Measurements from ENCODE around the gene GSTM4. TPM values are rescaled to one million over a fixed set of nuclear protein-coding genes. Genes with fewer than 3 reads are reported as not detected.

GSTM4 gene
- polyA plus RNA-seq, 3 donors, result 57.8 to 63.2 (median 62.2) TPM

DNA sequence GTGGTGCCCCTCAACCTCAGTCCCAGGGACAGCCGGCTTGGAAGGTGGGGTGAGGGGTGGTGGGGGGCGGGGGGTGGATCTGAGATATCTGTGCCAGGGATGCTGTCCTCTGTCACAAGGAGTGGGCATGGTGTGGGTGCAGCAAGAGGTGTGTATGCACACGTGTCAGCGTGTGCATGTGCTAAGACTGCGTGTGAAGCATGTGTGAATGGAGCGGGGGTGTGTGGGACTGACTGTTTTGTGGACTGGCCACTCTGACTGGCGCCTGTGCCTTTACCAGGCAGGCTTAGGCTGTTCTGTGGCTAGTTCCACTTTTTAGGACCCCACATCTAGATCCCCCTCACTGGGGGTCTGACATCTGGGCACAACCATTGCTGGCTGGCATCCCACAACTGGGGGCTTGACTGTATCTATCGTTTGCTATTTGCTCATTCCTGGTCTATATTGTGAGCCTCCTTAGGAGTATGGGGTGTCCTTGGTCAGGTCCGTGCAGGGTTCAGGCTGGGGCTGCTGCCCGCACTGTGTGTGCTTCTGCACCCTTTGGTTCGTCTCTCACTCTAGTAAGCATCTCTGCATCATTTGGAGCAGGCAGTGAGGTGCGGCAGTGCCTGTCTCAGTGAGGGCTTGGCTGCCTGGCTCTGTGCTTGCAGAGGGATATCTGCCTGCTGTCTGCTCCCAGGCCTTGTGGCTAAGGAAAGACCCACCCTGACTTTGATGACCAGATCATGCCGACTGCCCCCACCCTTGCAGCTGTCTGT lies 34.3 kb upstream of the GSTM4 start:
- DNase-seq (ENCODE audit: extremely low read depth in 1 of 11, low read depth in 9 of 11, low spot score in 4 of 11), result no peak

DNA sequence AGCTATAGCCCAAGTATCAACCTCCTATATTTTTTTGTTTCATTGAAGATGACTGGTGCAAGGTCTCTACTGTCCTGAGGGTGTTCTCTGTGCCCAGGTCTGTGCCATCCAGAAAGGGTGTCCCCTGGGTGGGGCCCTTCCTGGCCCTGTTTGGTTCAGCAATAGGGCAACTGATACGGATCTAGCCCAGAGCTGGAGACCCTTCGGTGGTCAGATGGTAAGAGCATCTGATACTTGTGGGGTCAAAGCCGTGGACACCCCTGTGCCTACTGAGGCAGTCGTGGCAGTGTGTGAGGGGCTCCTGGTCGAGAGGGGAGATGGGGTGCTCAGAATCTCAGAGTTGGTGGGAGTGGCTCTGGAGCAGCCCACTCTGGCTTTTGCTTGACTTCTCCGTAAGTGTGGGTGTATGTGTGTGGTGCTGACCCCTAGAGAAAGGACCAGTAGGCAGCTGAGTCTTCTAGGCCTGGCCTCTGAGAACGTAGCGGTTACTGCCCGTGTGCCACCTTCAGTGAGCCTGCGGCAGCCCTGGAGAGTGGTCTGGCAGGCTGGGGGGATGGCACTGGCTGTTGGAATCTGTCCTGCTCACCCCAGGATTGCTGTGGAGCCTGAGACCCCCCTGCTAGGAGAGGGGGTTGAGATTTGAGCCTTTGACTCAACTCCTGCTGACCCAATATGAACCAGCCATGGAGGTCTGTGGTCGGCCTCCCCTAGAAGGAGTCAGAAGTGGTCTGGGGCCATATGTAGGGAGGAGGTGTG lies 33.6 kb upstream of the GSTM4 start:
- DNase-seq (ENCODE audit: extremely low read depth in 1 of 11, low read depth in 9 of 11, low spot score in 4 of 11), result no peak

DNA sequence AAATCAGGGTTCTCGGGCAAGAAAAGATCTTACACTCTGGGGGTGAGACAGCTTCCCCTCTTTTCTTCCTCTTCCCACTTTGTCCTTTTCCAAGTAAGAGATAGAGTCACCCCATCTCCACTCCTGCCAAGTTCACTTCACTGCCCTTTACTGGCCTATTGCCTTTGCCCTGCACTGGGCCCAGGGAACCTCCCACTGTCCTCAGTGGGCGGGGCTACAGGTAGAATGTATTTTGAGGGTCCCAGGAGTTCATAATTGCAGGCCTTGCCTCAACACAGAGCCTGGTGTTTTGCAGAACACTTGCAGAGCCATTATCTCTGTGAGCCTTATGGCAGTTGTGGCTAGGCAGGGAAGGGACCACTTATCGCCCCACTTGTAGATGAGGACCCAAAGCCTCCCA lies 33.0 kb upstream of the GSTM4 start:
- no peak for DNase-seq (ENCODE audit: extremely low read depth in 1 of 11, low read depth in 9 of 11, low spot score in 4 of 11)

GRCh38 chr1:109623601-109624161 lies 32.2 kb upstream of the GSTM4 start:
- no peak for DNase-seq (ENCODE audit: extremely low read depth in 1 of 11, low read depth in 9 of 11, low spot score in 4 of 11)

GRCh38 chr1:109624201-109625010 lies 31.5 kb upstream of the GSTM4 start:
- DNase-seq (ENCODE audit: extremely low read depth in 1 of 11, low read depth in 9 of 11, low spot score in 4 of 11), result no peak

GRCh38 chr1:109625176-109625575 lies 30.7 kb upstream of the GSTM4 start:
- no peak for DNase-seq (ENCODE audit: extremely low read depth in 1 of 11, low read depth in 9 of 11, low spot score in 4 of 11)

- DNase-seq (ENCODE audit: extremely low read depth in 1 of 11, low read depth in 9 of 11, low spot score in 4 of 11), result peak in 1 of 11 donors; percentile 30
Observed at GRCh38 chr1:109625601-109626560, 30.0 kb upstream of the GSTM4 start.

GRCh38 chr1:109626682-109627408 lies 29.1 kb upstream of the GSTM4 start:
- DNase-seq (ENCODE audit: extremely low read depth in 1 of 11, low read depth in 9 of 11, low spot score in 4 of 11), result no peak

DNA sequence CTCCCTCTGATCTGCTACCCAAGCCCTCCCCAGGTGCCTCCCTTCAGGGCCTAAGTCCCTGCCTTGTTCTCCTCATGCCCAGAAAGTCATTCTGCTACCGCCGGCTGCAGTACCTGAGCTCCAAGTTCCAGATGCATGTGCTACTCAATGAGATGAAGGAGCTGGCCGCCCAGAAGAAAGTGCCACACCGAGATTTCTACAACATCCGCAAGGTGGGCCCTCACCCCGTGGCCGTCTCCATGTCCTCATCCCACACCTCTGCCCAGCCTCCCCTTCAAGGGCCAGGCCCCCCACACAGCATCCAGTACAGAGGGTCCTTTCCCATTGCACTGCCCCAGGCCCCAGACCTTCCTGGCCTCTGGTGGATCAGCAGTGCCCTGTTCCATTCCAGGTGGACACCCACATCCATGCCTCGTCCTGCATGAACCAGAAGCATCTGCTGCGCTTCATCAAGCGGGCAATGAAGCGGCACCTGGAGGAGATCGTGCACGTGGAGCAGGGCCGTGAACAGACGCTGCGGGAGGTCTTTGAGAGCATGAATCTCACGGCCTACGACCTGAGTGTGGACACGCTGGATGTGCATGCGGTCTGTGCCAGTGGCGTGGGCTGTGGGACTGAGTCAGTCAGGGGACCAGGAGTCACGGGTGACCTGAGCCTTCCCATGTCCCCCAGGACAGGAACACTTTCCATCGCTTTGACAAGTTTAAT lies 28.1 kb upstream of the GSTM4 start:
- DNase-seq (ENCODE audit: extremely low read depth in 1 of 11, low read depth in 9 of 11, low spot score in 4 of 11), result no peak

DNA sequence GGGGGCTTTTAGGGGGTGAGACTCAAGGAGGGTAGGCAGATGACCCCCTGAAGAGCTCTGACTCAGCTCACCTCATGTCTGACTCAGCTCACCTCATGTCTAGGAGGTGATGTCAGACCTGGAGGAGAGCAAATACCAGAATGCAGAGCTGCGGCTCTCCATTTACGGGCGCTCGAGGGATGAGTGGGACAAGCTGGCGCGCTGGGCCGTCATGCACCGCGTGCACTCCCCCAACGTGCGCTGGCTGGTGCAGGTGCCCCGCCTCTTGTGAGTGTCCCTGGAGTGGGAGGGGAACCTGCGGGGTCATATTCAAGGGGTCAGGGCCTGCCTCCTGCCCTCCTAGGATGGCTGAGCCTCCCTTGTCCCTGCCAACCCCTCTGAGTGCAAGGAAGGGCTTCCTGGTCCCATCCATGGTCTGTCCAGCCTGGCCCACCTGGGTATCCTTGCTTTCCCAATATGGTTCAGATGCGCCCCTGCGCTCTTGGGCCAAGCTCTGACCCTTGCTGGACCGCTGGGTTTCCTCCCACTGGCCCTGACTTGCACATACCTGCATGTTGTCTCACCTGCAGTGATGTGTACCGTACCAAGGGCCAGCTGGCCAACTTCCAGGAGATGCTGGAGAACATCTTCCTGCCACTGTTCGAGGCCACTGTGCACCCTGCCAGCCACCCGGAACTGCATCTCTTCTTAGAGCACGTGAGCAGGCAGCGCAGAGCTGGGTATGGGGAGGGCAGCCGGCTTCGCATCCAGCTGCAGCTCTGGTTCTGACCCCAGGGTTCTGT lies 27.2 kb upstream of the GSTM4 start:
- no peak for DNase-seq (ENCODE audit: extremely low read depth in 1 of 11, low read depth in 9 of 11, low spot score in 4 of 11)

GRCh38 chr1:109629372-109630030 lies 26.4 kb upstream of the GSTM4 start:
- no peak for DNase-seq (ENCODE audit: extremely low read depth in 1 of 11, low read depth in 9 of 11, low spot score in 4 of 11)

DNA sequence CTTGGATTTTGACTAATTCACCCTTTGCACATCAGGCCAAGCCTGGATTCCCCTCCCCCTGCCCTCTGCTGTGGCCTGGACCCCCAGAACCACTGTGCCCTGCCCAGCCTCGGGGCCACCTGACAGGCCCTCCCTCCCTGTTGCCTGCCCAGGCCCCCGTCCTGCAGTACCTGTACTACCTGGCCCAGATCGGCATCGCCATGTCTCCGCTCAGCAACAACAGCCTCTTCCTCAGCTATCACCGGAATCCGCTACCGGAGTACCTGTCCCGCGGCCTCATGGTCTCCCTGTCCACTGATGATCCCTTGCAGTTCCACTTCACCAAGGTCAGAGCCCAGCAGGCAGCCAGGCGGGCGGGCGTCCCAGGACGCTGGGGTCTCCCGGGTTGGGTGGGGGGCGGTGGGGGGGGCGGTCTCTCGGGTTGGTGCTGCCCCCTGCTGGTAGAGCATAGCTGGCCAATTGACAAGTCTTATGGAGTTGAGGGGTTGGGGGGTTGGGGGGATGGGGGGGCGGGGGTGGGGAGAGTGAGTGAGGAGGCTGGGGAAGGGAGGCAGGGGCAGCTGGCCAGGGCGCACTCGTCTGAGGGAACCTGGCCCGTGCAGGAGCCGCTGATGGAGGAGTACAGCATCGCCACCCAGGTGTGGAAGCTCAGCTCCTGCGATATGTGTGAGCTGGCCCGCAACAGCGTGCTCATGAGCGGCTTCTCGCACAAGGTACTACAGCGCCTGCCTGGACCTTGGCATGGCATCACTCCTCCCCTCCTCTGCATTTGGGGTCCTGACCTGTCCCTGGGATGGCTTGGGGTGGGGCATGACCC lies 25.6 kb upstream of the GSTM4 start:
- no peak for DNase-seq (ENCODE audit: extremely low read depth in 1 of 11, low read depth in 9 of 11, low spot score in 4 of 11)

GRCh38 chr1:109630898-109631512 lies 24.9 kb upstream of the GSTM4 start:
- DNase-seq (ENCODE audit: extremely low read depth in 1 of 11, low read depth in 9 of 11, low spot score in 4 of 11), result no peak
